HL-60/S4 treated with phorbol 12-myristate 13-acetate at 8.2 ng/mL for 4 days and 3 days (cell line): ENCODE results near the gene BTBD18.

Experiments used
- in situ Hi-C: fragments of 300-500 bp; cut with MboI; formaldehyde crosslinking; loops from 2 replicates; pipeline ENCODE4 v1.15.0; 2022; ENCODE audit warnings: low sequenced_read_pairs

Gene BTBD18

DNA sequence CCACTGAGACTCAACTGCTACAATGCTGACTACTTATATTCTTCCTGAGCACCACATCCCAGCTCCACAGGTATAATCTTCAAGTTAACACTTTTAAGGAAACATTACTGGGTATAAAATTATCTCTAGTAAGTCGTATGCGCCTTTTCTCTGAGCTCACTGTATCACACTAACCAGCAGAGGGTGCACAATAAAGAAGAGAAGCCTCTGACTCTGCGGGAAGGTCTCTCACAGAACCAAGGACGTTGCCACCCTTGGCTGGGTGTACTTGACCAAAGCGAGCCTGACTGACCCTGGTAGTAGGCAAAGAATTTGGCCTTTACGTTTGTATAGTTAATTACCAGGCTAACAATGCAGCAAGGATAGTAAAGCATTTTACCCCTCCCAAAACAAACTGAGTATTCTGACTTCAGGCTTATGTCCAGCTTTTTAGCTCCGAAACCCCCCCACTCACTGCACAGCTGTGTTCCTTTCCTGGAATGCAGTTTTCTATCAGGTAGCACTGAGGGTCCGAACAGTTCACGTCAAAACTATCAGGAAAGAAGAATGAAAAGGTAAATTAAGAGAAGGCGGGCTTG, at the start of gene BTBD18:
BTBD18 (minus strand) TSS at position 144 of the 578 bp plus-strand sequence. CDS start 631 bp downstream, outside the sequence.
- in situ Hi-C loops, result no loop called here

- in situ Hi-C loops, result loop anchor here (10.0 kb wide), 1 partner anchor 106 kb away; no protein-coding TSS in a partner anchor
These were observed 49.5 kb upstream of the BTBD18 start for GRCh38 chr11:57801183-57801485.

- in situ Hi-C loops, result loop anchor here (10.0 kb wide), 1 partner anchor 106 kb away; no protein-coding TSS in a partner anchor
These were observed 49.0 kb upstream of the BTBD18 start for GRCh38 chr11:57800444-57801182.

DNA sequence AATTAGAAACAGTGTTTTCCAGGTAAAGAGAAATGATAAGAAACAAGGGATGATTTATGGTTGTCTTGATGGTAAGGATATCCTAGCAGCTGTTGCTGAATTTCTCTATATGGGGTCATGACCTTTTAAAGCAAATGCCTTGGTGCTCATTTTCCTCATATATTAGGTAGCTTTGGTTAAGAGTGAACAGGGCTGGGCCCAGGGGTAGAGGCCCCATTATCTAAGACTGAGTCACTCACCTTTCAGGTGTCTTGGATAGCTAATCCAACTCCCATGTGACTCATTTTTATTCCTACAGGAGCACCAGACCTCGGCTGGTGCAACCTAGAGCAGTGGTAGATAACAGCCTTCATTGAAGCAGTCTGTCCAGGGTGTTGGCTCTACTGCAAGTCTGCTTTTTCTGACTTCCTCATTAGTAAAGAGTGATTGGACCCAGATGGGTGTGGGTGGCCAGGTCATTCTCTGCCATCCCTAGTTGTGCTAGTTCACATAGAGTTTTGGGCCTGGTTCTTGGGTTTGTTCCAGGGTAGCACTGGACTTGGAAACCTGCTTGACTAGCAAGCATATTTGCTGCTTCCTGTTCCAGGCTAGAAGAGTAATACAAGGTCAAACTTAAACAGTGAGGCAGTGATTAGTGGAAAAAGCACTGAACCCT, 47.4 kb upstream of the BTBD18 start:
- in situ Hi-C loops, result no loop called here

DNA sequence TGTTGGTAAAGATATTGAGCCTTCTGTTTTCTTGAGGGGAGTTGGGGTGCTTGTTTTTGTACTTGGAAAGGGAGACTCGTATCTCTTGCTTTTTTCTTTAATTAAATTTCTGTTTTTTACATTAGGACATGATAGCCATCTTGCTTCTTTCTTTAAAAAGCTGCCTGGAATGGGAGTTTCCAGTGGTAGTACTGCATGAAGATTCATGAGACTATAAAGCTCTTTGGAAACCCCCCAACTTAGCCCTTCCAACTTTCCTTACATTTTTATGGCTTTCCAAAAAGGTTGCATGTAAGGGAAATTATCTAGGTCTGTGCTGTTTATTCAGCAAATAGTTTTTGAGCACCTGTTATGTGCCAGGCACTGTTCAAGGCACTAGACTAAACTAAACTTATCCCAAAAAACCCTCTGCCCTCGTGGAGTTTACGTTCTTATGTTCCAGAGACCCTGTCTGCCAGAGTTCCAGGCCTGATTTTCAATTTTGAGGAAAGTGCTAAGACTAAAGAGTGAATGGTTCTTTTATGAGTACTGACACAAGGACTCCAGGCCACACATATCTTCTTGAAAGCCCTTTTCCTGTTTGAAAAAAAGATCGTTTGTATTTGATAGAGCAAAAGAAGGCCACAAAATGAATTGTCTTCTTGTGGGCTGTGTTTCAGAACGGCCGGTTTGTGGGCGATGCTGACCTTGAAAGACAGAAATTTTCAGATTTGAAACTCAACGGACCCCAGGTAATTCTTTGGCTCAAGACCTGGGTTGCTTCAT, 41.9 kb upstream of the BTBD18 start:
- in situ Hi-C loops, result no loop called here

- in situ Hi-C loops, result no loop called here
These were observed 41.3 kb upstream of the BTBD18 start for GRCh38 chr11:57792870-57793269.

- in situ Hi-C loops, result no loop called here
These were observed 40.5 kb upstream of the BTBD18 start for GRCh38 chr11:57792060-57792541.

DNA sequence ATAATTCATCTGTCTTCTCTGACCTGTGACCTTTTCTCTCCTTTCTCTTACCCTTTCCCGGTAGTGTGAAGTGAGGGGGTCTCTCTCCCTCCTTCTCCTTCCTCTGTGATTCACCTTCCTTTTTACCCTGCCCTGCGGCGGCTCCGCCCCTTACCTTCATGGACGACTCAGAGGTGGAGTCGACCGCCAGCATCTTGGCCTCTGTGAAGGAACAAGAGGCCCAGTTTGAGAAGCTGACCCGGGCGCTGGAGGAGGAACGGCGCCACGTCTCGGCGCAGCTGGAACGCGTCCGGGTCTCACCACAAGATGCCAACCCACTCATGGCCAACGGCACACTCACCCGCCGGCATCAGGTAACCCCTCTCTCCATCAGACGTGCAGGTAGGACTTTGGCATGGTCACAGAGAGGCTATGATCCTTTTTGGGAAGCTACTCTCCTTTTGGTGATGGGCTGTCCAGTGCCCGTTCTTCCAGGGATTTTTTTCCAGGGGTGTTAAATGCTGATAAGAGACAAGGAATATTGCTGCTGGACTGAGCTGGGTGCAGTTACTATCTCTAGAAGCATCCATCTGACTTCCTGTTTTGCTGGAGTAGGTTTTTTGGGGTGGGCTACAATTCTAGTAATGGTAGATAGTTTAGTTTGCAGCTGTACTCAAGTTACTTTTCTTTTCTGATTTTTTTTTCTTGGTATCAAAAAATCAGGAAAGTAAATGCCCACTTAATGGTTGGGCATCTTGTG, 39.9 kb upstream of the BTBD18 start:
- in situ Hi-C loops, result no loop called here

GRCh38 chr11:57788703-57789088, 37.1 kb upstream of the BTBD18 start:
- in situ Hi-C loops, result no loop called here

DNA sequence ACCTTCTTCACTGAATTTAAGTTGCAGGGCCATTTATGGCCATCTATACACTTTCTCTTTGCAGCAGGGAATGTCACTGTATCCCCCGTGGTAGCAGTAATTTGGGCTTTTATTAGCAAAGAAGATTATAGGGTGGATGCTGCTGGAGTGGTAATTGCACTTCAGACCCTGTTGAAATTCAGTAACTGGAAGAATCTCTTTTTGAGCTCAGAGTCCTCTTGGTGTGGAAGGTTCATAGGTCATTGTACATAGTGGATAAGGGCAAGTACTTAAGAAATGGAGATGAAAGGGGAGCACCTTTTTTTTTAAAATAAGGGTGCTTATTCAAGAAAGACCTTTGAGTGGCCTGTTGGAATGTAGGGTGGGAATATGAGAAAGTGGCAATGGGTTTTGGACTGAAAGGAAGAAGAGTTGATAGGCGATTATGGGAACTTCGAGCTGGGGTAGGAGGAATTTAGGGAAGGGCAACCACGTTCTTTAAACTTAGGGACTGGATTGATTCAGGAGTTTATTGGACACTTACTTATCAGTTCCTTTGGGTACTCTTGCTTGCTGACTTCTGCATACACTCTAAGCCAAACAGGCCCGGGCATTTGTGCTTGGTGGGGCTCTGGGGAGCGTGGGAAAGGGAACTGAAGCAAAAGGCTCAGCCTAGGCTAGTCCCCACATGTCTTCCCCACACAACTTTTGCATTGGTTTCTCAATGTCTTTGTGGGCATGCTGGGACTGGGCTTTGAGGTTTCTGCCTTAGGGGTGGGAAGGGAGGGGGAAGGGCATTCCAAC, 36.5 kb upstream of the BTBD18 start:
- in situ Hi-C loops, result no loop called here

- in situ Hi-C loops, result no loop called here
These were observed 35.5 kb upstream of the BTBD18 start for GRCh38 chr11:57787006-57787604.

DNA sequence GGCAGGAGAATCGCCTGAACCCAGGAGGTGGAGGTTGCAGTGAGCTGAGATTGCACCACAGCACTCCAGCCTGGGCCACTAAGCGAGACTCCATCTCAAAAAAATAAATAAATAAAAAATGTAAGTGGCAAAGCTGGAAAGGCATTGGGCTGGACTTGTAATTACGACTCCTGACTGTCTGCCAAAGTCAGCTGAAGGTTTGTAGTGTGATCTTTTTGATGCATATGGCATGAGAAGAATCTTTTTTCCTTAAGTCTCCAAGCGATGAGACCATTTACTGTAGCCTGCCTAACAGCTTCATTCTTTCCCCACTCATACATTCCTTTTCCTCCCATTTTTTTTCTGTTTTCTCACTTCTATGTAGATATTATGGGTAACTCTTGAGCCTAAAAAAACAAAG, 34.8 kb upstream of the BTBD18 start:
- in situ Hi-C loops, result no loop called here

DNA sequence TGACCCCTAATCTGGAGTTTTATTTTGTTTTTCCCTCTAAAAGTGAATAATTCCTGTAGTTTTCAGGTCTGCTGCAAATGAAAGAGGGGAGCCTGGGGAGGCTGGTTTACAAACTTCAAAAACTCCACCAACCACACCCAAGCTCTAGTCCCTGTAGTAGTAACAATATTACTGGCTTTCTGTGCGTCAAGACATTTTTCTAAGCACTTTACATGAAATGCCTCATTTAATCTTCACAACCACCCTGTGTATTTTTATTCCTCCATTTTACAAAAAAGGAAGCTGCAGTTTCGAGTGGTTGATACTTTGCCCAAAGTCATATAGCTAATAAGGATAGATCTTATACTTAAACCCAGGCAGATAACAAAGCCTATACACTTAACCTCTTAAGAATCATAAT, 33.5 kb upstream of the BTBD18 start:
- in situ Hi-C loops, result no loop called here

DNA sequence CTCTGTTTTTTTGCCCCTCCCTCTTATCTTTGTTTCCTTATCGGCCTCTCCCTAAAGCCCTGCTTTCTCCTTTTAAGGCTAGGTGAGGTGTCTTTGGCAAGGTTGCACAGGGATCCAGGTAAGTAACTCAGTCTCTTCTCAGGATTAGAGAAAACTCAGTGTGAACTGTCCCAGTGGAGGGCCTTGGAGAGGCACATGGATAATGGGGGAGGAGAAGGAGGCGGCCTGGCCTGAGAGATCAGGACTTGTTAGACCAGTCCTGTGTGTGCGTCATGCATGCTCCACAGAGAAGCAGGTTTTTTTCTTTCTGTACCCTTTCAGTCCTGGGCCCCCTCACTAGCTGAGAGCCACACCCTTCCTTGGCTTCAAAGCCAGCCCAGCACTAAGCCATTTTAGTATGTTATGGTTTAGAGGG, 29.9 kb upstream of the BTBD18 start:
- in situ Hi-C loops, result no loop called here

- in situ Hi-C loops, result no loop called here
These were observed 27.7 kb upstream of the BTBD18 start for GRCh38 chr11:57779276-57779675.

DNA sequence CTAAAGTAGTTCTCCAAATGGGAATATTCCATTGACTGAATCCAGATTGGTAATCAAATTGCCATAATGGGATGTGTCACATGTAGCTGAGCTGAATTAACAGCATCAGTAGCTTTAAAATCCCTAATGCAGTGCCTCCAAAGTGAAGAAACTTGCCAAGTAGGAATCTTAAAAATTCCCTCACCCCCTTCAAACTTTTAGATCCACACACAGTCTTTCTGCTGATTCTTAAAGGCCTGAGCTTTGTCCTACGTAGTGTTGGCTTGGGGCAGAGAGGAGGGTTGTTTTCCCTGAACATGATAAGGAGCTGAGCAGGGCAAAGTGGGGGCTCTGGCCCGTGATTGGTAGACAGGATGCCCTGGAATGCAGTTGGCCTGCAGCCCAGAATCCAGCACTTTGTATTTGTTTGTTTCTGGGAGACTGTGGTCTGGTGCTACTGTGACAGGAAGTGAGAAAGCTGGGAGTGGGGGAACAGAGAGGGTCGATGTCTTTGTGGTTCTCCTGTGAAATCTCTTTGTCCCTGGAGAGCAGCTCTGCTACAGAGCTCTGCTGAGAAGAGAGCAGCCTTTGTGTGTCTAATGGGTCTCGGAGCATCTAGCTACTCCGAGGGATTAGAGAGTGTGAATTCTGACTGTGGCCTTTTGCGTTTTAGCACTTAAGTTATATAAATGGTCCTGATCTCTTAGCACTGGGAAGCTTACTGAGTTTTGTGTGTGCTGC, 26.9 kb upstream of the BTBD18 start:
- in situ Hi-C loops, result no loop called here

GRCh38 chr11:57777969-57778317, 26.3 kb upstream of the BTBD18 start:
- in situ Hi-C loops, result no loop called here

DNA sequence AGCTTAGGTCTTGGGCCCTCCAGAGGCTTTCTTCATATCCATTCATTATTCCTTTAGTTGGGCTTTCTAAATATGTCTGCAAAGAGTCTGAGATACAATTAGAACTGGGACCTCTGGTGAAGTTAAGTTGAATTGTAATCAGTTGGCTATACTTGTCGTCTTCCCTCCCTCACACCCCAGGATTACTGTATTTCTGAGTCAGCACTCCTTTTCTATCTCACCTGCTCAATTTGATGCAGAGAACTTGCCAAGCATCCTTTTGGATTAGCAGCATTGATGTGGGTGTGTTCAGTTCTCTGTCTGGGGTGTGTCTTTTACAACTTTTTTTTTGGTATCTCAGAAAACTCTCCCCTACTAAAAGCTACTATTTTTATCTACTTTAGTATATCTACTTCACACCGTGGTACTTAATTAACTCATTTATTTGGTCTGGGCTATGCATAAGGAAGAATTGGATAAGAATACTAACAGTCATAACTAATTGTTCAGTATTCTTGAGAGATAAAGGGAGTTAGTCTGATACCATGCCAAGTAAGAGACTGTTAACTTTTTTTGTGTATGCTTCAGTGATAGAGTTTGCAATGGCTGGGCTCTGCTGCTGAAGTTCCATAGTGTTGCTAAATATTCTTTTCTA, 25.1 kb upstream of the BTBD18 start:
- in situ Hi-C loops, result no loop called here
